K562 (cell line): ENCODE measurements around the gene APLP1. TPM values are rescaled to one million over a fixed set of nuclear protein-coding genes. Genes with fewer than 3 reads are reported as not detected.

Source experiments
- COPS2 ChIP-seq: fragments of 450-650 bp; conservative IDR thresholded peaks from 2 replicates; pipeline ENCODE4 v1.6.1; 2016; ENCODE audit warnings: mild to moderate bottlenecking, moderate library complexity
- ERF ChIP-seq: fragments of 450-650 bp; formaldehyde crosslinking; IDR thresholded peaks from 2 replicates; pipeline ENCODE4 v1.4.0; 2020; ENCODE audit warnings: mild to moderate bottlenecking, mixed read lengths
- FOXP4 ChIP-seq: sonication (generic); formaldehyde crosslinking; IDR thresholded peaks from 2 replicates; pipeline ENCODE4 v1.8.0; 2022; ENCODE audit warnings: mild to moderate bottlenecking, missing genetic modification reagents, borderline replicate concordance
- HMG20B ChIP-seq: fragments of 250-450 bp; sonication (Bioruptor Pico); IDR thresholded peaks from 2 replicates; pipeline ENCODE4 v1.5.0; 2021; ENCODE audit warnings: mild to moderate bottlenecking
- KLF16 ChIP-seq: IDR thresholded peaks from 2 replicates; pipeline ENCODE4 v1.6.1; 2016; ENCODE audit warnings: antibody characterized with exemption
- MLX ChIP-seq, 2 experiments: fragments of 450-650 bp in 1 of 2; sonication (generic) in 1 of 2; formaldehyde crosslinking; conservative IDR thresholded peaks; 2 replicates each; pipeline versions ENCODE4 v1.4.0 to v1.8.1; 2020 to 2022; ENCODE audit warnings: mild to moderate bottlenecking in 1 of 2, missing genetic modification reagents in 1 of 2
- RNF219 ChIP-seq: fragments of 250-450 bp; sonication (Bioruptor Pico); IDR thresholded peaks from 2 replicates; pipeline ENCODE4 v1.5.0; 2022; ENCODE audit warnings: mild to moderate bottlenecking
- TBL1XR1 ChIP-seq, 2 experiments: IDR thresholded peaks; 2 replicates each; pipeline ENCODE4 v1.6.1; 2012; ENCODE audit warnings: improper control_type of control experiment in 2 of 2, low read length in 2 of 2, mild to moderate bottlenecking in 1 of 2
- TRIM28 ChIP-seq: fragments of 450-650 bp; IDR thresholded peaks from 2 replicates; pipeline ENCODE4 v1.6.1; 2017
- ZBTB2 ChIP-seq: fragments of 450-650 bp; IDR thresholded peaks from 2 replicates; pipeline ENCODE4 v1.6.1; 2016; ENCODE audit warnings: antibody characterized with exemption
- ZNF407 ChIP-seq: fragments of 450-650 bp; IDR thresholded peaks from 2 replicates; pipeline ENCODE4 v1.6.1; 2016; ENCODE audit warnings: low read depth
- ZNF695 ChIP-seq: fragments of 450-650 bp; formaldehyde crosslinking; IDR thresholded peaks from 2 replicates; pipeline ENCODE4 v1.4.0; 2020; ENCODE audit warnings: mild to moderate bottlenecking, moderate library complexity
- ZNF696 ChIP-seq: fragments of 250-450 bp; sonication (Bioruptor Pico); conservative IDR thresholded peaks from 2 replicates; pipeline ENCODE4 v1.4.0; 2020; ENCODE audit warnings: mild to moderate bottlenecking, moderate library complexity
- ZNF707 ChIP-seq: fragments of 250-450 bp; sonication (Bioruptor Pico); conservative IDR thresholded peaks from 2 replicates; pipeline ENCODE4 v1.8.0; 2022; ENCODE audit warnings: inconsistent platforms, mild to moderate bottlenecking, moderate library complexity
- polyA plus RNA-seq, 8 experiments: library from polyadenylated mRNA; depleted of rRNA in 4 of 8; stranded (reverse) in 5 of 8; unstranded in 3 of 8; fragments of >200 nt; fragmentation: Nextera tagmentation in 2 of 8; fragmentation: Illumina TruSeq in 1 of 8; extraction: Ambion mirVana in 2 of 8; extraction: Trizol in 1 of 8; gene quantifications; 2 replicates each; pipeline versions ENCODE4 v1.2.1 to v1.2.3, GENCODE V29; 2011 to 2014; ENCODE audit warnings: inconsistent platforms in 1 of 8, missing spikeins in 1 of 8
- total RNA-seq, 7 experiments: library from RNA; depleted of rRNA in 6 of 7; stranded (reverse); fragments of >200 nt in 6 of 7; fragmentation: Illumina TruSeq in 2 of 7; extraction: Trizol in 2 of 7; gene quantifications; 2 replicates each; pipeline versions ENCODE4 v1.2.1 to v1.2.3, GENCODE V29; 2011 to 2021; ENCODE audit warnings: low replicate concordance in 1 of 7

The APLP1 gene
- total and polyA plus RNA-seq, 9 of the 15 experiments (the other 6 are each of a cell fraction or from before 2014, with no cell fraction given): 0.69 to 9.9 (median 4.7) TPM

- TF ChIP-seq ZNF407: no peak
- TF ChIP-seq ZNF696 (CRISPR knock-in tag): no peak
- TF ChIP-seq ZBTB2: no peak
- no peak for TF ChIP-seq RNF219 (CRISPR knock-in tag)
- no peak for TF ChIP-seq ZNF707 (CRISPR knock-in tag)
- TF ChIP-seq KLF16: no peak
- TF ChIP-seq ERF (CRISPR knock-in tag): no peak
- TF ChIP-seq TRIM28: no peak
- no peak for TF ChIP-seq ZNF695 (CRISPR knock-in tag)
- TF ChIP-seq MLX (CRISPR knock-in tag; conservative IDR thresholded peaks at IDR 0.05): no peak
- TF ChIP-seq HMG20B (CRISPR knock-in tag): no peak
- TF ChIP-seq COPS2: no peak
- no peak for TF ChIP-seq TBL1XR1 (IDR thresholded peaks at IDR 0.05; ENCODE audit: low read length in 2 of 2)
- peak; percentile 80; the same call in 1 of the 2 replicates for TF ChIP-seq FOXP4 (CRISPR knock-in tag)
Observed at GRCh38 chr19:35879770-35880317, 11.5 kb downstream of the APLP1 start (continued).
